HepG2 (cell line): ENCODE data around the gene OSBPL9. TPM values are rescaled to one million over a fixed set of nuclear protein-coding genes. Genes with fewer than 3 reads are reported as not detected.

ENCODE experiments used
- ATAC-seq: fragments of 200-7000 bp; cut with Tn5 transposase; 3 replicates; pipeline ENCODE4 v1.9.1; 2020; ENCODE audit warnings: mild to moderate bottlenecking, moderate library complexity
- BruUV-seq: library from RNA; stranded (reverse); fragments of 400-500 nt; replicated peaks from 2 replicates; lab custom pipeline; 2021; lab: Mats Ljungman, UMichigan
- CTCF ChIA-PET: fragments of 300-600 bp; formaldehyde crosslinking; extraction: SDS; loops from one replicate; lab custom pipeline; 2021; ENCODE audit warnings: low total read pairs, inconsistent platforms, low intra/inter-chr PET ratio; lab: Yijun Ruan, JAX
- POLR2A ChIA-PET: fragments of 350-600 bp; sonication (Branson Sonifier 250); formaldehyde crosslinking; loops from one replicate; lab custom pipeline; 2020; ENCODE audit warnings: antibody characterized with exemption, inconsistent platforms; lab: Yijun Ruan, JAX
- DNase-seq: peaks from one replicate; pipeline ENCODE4 v3.0.0-alpha.2; 2015; ENCODE audit warnings: low spot score
- FAIRE-seq: peaks from 3 replicates; lab custom pipeline; 2011; peaks lifted over from hg19 to GRCh38; lab: Jason Lieb, UNC
- H2AFZ ChIP-seq: one replicate; pipeline ENCODE4 v1.6.1; 2011; ENCODE audit warnings: low read length, inconsistent platforms
- H3K27ac ChIP-seq: fragments of 300-600 bp; 3 replicates; pipeline ENCODE4 v1.8.0; 2011; ENCODE audit warnings: mixed run types, mild to moderate bottlenecking, mixed read lengths, low read length, inconsistent platforms; ENCODE audit not compliant: insufficient read depth; ENCODE audit errors: extremely low read length
- H3K27me3 ChIP-seq, 2 experiments: fragments of 200-600 bp in 1 of 2; 2 replicates in 1 of 2; 3 replicates in 1 of 2; pipeline versions ENCODE4 v1.6.0 to v1.8.0; 2011; ENCODE audit warnings: low read length in 2 of 2, mild to moderate bottlenecking in 2 of 2, moderate library complexity in 2 of 2, inconsistent platforms in 1 of 2; ENCODE audit not compliant: insufficient read depth in 2 of 2, control insufficient read depth in 1 of 2
- H3K36me3 ChIP-seq, 2 experiments: fragments of 200-600 bp in 1 of 2; replicated peaks in 1 of 2; 2 replicates in 1 of 2; 3 replicates in 1 of 2; pipeline versions ENCODE4 v1.5.1 to v1.8.0; 2011; ENCODE audit warnings: low read length in 2 of 2, inconsistent platforms in 1 of 2; ENCODE audit not compliant: insufficient read depth in 2 of 2, control insufficient read depth in 1 of 2
- H3K4me1 ChIP-seq: 2 replicates; pipeline ENCODE4 v1.5.1; 2012; ENCODE audit warnings: low read length, inconsistent platforms; ENCODE audit not compliant: insufficient read depth
- H3K4me2 ChIP-seq: 2 replicates; pipeline ENCODE4 v1.6.0; 2011; ENCODE audit warnings: low read depth, low read length, inconsistent platforms
- H3K4me3 ChIP-seq, 3 experiments: fragments of 200-600 bp in 1 of 3; sonication (generic), shearing (Covaris generic) in 1 of 3; replicated peaks in 1 of 3; 2 replicates each; pipeline ENCODE4 v1.5.1; 2011 to 2016; ENCODE audit warnings: low read length in 3 of 3, inconsistent platforms in 2 of 3, low read depth in 2 of 3, mild to moderate bottlenecking in 2 of 3, control low read depth in 1 of 3, mixed read lengths in 1 of 3; ENCODE audit not compliant: insufficient read depth in 1 of 3
- H3K79me2 ChIP-seq: one replicate; pipeline ENCODE4 v1.6.1; 2011; ENCODE audit warnings: low read length, inconsistent platforms; ENCODE audit not compliant: insufficient read depth
- H3K9ac ChIP-seq: 2 replicates; pipeline ENCODE4 v1.6.0; 2011; ENCODE audit warnings: mild to moderate bottlenecking, low read depth, low read length, inconsistent platforms; ENCODE audit not compliant: insufficient read depth
- H3K9me3 ChIP-seq: 2 replicates; pipeline ENCODE4 v1.5.1; 2012; ENCODE audit warnings: mild to moderate bottlenecking, low read length
- H4K20me1 ChIP-seq: 2 replicates; pipeline ENCODE4 v1.6.0; 2011; ENCODE audit warnings: inconsistent platforms, mild to moderate bottlenecking, low read length, moderate library complexity; ENCODE audit not compliant: insufficient read depth
- AGO1 ChIP-seq: fragments of 200-400 bp; formaldehyde crosslinking; IDR thresholded peaks from 2 replicates; pipeline ENCODE4 v1.6.1; 2017; ENCODE audit warnings: mild to moderate bottlenecking, low read depth, low read length, moderate library complexity; ENCODE audit not compliant: poor library complexity, severe bottlenecking
- ASH2L ChIP-seq: fragments of 300-600, 200-600 bp; sonication (generic); IDR thresholded peaks from 2 replicates; pipeline ENCODE4 v1.7.0; 2017; ENCODE audit warnings: low read depth, mild to moderate bottlenecking, moderate library complexity, mixed read lengths, low read length; ENCODE audit not compliant: insufficient read length
- ATF2 ChIP-seq: sonication (generic); formaldehyde crosslinking; IDR thresholded peaks from 2 replicates; pipeline ENCODE4 v1.4.0; 2020; ENCODE audit warnings: missing genetic modification reagents
- CENPT ChIP-seq: sonication (generic); formaldehyde crosslinking; IDR thresholded peaks from 2 replicates; pipeline ENCODE4 v1.8.0; 2022; ENCODE audit warnings: low read depth, mild to moderate bottlenecking, moderate library complexity, missing genetic modification reagents
- FOXA3 ChIP-seq: IDR thresholded peaks from 2 replicates; pipeline ENCODE4 v1.6.1; 2016; ENCODE audit warnings: missing genetic modification reagents, missing compliant biosample characterization
- GTF3A ChIP-seq: sonication (generic); formaldehyde crosslinking; conservative IDR thresholded peaks from 2 replicates; pipeline ENCODE4 v1.4.0; 2020; ENCODE audit warnings: mild to moderate bottlenecking, missing genetic modification reagents
- HCFC1 ChIP-seq: fragments of 150-350 bp; IDR thresholded peaks from 2 replicates; pipeline ENCODE4 v1.6.1; 2014; ENCODE audit warnings: low read depth, low read length
- MBNL3 ChIP-seq: fragments of 250-450 bp; sonication (Bioruptor Pico); conservative IDR thresholded peaks from 2 replicates; pipeline ENCODE4 v1.8.0; 2022; ENCODE audit warnings: mild to moderate bottlenecking, inconsistent platforms
- MLLT10 ChIP-seq: sonication (generic); formaldehyde crosslinking; IDR thresholded peaks from 2 replicates; pipeline ENCODE4 v1.4.0; 2020; ENCODE audit warnings: missing genetic modification reagents
- NCOA2 ChIP-seq: sonication (generic); formaldehyde crosslinking; IDR thresholded peaks from 2 replicates; pipeline ENCODE4 v1.8.0; 2022; ENCODE audit warnings: inconsistent platforms
- NR1H2 ChIP-seq: sonication (generic); formaldehyde crosslinking; IDR thresholded peaks from 2 replicates; pipeline ENCODE4 v1.8.1; 2022; ENCODE audit warnings: low read depth, missing genetic modification reagents, borderline replicate concordance
- PAF1 ChIP-seq: IDR thresholded peaks from 2 replicates; pipeline ENCODE4 v1.6.1; 2016; ENCODE audit warnings: missing genetic modification reagents, missing compliant biosample characterization
- SIN3A ChIP-seq: IDR thresholded peaks from 2 replicates; pipeline ENCODE4 v1.6.1; 2011; ENCODE audit warnings: low read depth, mild to moderate bottlenecking, control low read depth, low read length, borderline replicate concordance
- WGBS: methylation state at CpG from one replicate; pipeline ENCODE4 v1.1.6; 2017; ENCODE audit warnings: low lambda C conversion rate; 5-methylcytosine and 5-hydroxymethylcytosine counted together
- in situ Hi-C: cut with HindIII; loops from 2 replicates; pipeline ENCODE4 v1.10.0; 2017; ENCODE audit warnings: low pct_unique_long_range_greater_than_20kb; ENCODE audit not compliant: extremely low pct_ligation_motif_present
- intact Hi-C: fragments of 100-400 bp; cut with micrococcal nuclease; formaldehyde crosslinking; loops from one replicate; pipeline ENCODE4 v1.10.0; 2022; ENCODE audit not compliant: unreplicated experiment
- polyA plus RNA-seq, 8 experiments: library from polyadenylated mRNA; depleted of rRNA in 3 of 8; stranded (reverse) in 7 of 8; unstranded in 1 of 8; fragments of >200 nt; fragmentation: Illumina TruSeq in 4 of 8; extraction: Trizol in 4 of 8; gene quantifications; 2 replicates each; pipeline versions ENCODE4 v1.2.1 to v1.2.3, GENCODE V29; 2011 to 2016; ENCODE audit warnings: low read depth in 4 of 8, missing spikeins in 1 of 8, mixed read lengths in 1 of 8; ENCODE audit not compliant: insufficient read depth in 1 of 8
- total RNA-seq, 5 experiments: library from RNA; depleted of rRNA; stranded (reverse); fragments of >200 nt; fragmentation: Illumina TruSeq; extraction: Trizol; gene quantifications; 2 replicates each; pipeline ENCODE4 v1.2.3, GENCODE V29; 2016; ENCODE audit warnings: low read depth in 1 of 5
- TF ChIP-seq, protein P1 (sequence below): sonication (generic); formaldehyde crosslinking; IDR thresholded peaks from 2 replicates; pipeline ENCODE4 v1.4.0; 2020; ENCODE audit warnings: missing genetic modification reagents

Gene OSBPL9
- total and polyA plus RNA-seq, 2 of the 13 experiments (the other 11 are each of a cell fraction or from before 2014, with no cell fraction given), result 83.6 to 142 TPM

GRCh38 chr1:51594716-51595115, 22.2 kb upstream of the OSBPL9 start (continued):
- TF ChIP-seq GTF3A (CRISPR knock-in tag), result no peak

DNA sequence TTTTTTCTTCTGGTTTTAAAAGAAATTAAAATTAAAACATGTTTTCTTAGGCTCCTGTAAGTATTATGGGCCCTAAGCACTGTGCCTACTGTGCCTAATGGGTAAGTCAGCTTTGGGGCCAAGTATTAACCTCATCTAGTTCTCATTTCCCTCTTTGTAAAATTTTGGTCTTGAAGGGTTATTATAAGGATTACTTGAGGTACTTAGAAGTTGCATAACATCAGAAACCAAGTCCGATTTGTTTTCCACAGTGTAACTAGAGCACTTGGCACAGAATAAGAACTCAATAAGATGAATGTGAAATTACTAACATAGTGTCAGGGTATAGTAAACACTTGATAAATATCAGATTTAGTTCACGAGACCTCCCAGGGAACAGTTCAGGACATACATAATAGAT, 16.4 kb upstream of the OSBPL9 start:
- DNase-seq, result no peak
- Histone ChIP-seq H3K79me2 (no peaks in the 10 kb centered on the region), H3K27me3 (peaks cover 0 to 1% of the 10 kb centered on the region in 2 experiments; a peak in 2 of 5 replicates), H4K20me1 (no peaks in the 10 kb centered on the region), H2AFZ (no peak overlapping the region), H3K4me1 (peaks cover 12% of the 10 kb centered on the region)
- BruUV-seq, result no TSS peak
- 43% methylated on average over 2 of the region's 2 CpGs for WGBS
- intact Hi-C loops, result no loop called here
- no peak for ATAC-seq
- TF ChIP-seq CENPT (CRISPR knock-in tag) (no peak), NCOA2 (CRISPR knock-in tag) (no peak), ATF2 (CRISPR knock-in tag) (no peak), MLLT10 (CRISPR knock-in tag) (no peak), PAF1 (CRISPR knock-in tag) (no peak), NR1H2 (no peak), ASH2L (no peak), AGO1 (no peak), FOXA3 (CRISPR knock-in tag) (no peak), SIN3A (no peak), HCFC1 (no peak), MBNL3 (CRISPR knock-in tag) (no peak)
- TF ChIP-seq, protein P1, sequence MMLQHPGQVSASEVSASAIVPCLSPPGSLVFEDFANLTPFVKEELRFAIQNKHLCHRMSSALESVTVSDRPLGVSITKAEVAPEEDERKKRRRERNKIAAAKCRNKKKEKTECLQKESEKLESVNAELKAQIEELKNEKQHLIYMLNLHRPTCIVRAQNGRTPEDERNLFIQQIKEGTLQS (CRISPR knock-in tag), result no peak
- TF ChIP-seq, all 625 proteins: peak for 0
- Histone ChIP-seq H3K4me3 (no peak overlapping the region), H3K36me3 (no peaks in the 10 kb centered on the region), H3K27ac (no peak overlapping the region), H3K9ac (no peak overlapping the region), H3K9me3 (no peaks in the 10 kb centered on the region), H3K4me2 (no peak overlapping the region)
- POLR2A ChIA-PET, result no interaction called here
- FAIRE-seq, result no peak
- in situ Hi-C loops, result no loop called here
- CTCF ChIA-PET, result no interaction called here
